ENCODE data around the gene DGKE.
A peak's percentile ranks its signal among the peaks of the same experiment; 100 is the strongest.

DGKE gene

DNA sequence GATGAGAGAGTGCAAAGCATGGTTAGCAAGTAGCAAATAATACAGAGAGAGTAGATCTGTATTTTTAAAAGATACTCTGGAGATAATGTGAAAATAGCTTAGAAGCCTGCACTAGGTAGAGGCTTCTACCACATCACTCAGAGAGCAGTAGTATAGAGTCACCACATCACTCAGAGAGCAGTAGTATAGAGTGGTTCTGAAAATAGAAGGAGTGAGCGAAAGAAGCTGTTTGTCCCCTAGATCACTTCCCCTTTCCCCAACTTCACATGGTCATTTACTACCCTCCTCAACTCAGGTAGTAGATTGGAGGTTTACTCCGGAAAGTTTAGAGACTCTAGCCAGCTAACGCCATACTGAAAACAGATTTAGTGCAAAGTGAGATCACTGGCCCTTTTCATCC, 17.1 kb downstream of the DGKE start:
- no peak for DNase-seq

DNA sequence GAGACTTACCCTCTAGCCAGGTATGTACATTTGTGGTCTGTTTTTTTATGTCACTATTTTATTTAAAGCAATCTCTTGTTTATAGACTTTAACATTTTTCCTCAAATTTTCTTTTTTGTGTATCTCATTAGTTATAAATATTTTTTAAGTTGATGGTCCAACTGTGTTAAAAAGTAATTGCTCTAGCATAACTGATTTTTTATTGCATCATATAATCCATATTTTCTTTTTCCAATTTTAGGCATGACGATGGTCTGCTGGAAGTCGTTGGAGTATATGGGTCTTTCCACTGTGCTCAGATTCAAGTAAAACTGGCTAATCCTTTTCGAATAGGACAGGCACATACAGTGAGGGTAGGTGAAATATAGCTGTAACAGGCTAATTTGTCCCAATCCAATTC, 27.9 kb downstream of the DGKE start:
- no peak for DNase-seq

DNA sequence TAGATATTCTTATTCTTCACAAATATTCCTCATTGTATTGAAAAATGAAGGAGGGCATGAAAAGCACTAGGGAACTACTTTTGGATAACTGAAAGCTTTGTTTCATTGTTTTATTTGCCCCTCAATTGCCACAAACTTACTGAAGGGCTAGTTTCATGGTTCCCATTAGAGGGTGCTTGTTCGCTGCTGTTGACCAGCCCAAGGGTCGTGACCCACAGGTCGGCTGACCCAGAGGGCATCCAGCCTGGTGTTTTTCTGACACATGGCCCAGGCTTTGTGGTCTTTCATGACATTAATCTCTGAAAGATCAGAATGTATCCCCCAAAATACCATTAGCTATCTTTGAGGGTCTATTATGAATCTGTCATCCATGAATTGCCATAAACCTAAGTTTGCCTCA, 30.0 kb downstream of the DGKE start:
- no peak for DNase-seq

DNA sequence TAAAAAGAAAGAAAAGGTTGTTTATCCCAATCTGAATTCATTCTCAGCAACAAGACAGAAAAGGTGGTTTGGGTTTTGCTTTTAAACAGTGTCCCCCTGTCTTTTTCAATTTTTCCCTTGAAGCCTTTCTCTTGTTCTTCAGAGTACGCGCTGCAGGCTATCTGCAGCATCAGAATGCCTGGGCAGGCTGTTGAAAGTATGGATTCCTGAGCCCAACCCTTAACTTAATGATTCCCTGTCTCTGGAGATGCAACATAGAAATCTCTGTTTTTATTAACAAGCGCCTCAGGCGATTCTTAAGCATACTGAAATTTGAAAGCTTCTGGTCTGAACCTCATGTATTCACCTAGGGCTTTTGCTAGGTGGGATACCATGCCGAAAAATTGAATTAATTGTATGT, 32.1 kb downstream of the DGKE start:
- DNase-seq, result no peak

DNA sequence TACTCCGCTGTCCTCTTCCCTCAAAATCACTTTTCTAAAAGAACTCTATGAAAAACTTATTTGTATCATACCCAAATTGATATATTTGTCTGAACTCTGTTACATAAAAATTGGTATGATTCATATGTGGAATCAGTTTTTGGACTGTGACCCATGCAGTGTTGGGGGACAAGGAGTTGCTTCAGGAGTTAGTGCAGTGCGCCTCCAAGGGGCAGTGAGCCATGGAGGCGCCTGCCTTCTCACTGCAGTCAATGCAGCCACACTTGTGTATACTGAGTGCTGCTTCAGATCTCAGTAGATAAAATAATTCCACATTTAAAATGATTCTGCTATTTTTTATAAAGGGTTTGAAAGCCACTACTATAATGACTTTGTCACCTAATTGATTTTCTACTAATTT, 32.5 kb downstream of the DGKE start:
- DNase-seq, result no peak

DNA sequence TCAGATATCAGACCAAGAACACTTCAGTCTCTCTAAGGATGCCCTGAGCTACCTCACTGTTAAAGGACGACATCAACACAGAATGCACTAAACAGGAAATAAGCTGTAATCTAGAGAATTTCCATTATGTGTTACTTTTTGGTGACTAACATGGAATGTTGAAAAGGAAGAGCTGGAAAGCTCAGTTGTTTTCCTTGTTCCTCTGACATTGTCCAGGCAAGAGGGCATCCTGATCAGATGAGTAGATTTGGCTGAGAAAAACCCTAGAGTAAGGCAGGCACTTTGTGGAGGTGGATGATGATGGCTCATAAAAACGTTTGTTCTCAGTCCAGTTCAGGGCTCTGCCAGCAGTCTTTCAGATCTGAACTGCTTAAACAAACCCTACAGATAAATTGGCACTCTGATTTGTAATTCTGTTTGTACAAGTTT, 34.0 kb downstream of the DGKE start:
- no peak for DNase-seq

DNA sequence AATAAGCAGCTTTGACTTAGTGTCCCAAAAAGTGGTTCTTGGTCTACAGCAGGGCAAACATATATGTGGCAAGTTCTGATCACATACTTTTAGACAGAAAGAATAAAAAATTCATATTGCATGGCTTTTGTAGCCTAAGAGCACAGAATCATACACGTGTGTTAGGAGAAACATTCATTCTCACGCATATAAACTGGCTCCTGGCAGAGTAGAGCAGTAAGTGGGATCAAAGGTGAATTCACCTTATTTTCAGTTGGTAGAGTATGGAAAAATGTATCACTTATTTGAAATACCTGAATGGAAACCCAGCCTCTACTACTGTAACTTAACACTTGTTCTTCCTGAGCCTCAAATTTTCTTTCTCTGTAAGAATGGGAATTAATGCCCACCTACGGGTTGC, 34.8 kb downstream of the DGKE start:
- DNase-seq, result no peak

DNA sequence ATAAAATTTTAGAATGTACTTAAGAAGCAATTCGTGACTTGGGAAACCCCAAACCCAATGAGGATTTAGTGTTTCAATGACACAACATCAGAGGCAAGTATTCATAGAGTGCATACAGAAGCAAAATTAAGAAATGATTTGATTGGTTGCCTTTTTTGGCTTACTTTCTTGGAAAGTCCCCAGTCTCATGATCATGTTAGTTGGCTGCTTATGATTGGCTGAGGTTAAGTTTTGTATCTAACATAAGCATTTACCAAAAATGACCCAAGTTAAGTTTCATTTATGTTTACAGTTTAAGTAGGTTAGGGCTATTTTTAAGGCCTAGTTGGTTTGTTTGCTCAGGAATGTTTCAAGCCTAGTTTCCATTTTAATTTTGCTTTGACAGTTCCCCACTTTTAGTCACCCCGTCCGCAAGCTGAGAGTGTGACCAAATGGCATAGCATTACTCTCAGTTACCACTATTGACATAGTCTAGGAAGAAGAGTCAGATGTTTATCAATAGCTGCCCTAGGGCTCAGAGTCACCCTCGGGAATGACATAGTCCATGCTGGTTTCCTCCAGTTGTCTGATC, 36.2 kb downstream of the DGKE start:
- DNase-seq, result no peak

DNA sequence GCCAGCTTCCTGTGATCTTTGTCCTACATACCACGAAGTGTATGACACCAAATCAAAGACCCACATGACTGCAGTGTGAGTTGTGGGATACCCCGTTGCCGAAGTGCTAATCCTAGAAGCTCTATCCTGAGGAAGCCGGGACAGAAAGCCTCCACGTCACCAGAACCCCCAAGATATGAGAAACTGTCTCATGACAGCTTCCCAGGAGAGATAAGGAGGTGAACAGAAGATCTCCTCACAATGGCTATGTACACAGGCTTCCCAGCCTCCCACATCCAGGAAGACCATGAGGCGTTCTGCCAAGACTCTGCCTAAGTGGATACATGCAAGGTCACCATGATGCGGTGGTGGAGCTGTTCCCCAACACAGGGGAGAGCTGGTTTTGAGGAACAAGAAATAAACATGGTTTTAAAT, 42.8 kb downstream of the DGKE start:
- DNase-seq, result no peak

DNA sequence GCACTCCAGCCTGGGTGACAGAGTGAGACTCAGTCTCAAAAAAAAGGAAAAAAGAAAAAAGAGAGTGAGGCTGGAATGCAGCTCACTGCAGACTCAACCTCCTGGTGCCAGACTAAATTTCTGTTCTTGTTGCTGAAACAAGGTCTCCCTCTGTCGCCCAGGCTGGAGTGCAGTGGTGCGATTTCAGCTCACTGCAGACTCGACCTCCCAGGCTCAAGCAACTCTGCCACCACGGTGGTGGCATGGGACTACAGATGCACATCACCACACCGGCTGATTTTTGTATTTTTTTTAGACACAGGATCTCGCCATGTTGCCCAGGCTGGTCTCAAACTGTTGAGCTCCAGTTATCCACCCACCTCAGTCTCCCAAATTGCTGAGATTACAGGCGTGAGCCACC, 45.3 kb downstream of the DGKE start:
- no peak for DNase-seq

DNA sequence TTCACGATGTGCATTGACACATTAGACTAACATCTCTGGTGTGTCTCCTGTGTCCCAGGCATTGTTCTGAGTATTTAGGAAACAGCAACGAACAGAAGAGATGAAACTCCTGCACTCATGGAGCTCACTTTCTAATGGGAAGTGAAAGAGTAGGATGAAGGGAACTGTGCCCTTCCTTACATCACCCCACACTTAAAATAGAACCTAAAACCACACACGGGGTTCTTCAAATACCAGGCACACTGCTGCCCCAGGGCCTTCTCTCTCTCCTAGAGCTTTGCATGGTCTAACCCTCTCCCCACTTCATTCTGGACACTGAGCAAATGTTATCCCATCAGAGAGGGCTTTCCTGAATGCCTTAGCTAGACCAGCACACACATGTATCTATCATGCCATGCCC, 46.2 kb downstream of the DGKE start:
- no peak for DNase-seq

DNA sequence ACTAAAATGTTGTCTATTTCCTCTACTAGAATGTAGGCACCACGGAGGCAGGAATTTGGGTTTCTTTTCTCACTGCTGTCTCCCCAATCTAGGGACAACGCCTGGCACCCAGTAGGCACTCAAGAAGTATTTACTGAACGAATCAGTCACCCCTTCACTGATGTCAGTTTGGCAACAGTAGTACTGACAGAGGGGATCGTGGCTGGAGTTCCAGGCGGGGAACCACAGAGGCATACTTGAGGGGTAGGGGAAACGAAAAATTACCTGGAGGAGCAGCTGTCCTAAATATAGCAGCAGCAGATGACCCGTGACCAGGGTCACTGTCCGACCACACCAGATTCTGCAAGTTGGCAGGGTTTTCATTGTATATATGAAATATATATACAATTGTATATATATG, 46.6 kb downstream of the DGKE start:
- DNase-seq, result no peak

DNA sequence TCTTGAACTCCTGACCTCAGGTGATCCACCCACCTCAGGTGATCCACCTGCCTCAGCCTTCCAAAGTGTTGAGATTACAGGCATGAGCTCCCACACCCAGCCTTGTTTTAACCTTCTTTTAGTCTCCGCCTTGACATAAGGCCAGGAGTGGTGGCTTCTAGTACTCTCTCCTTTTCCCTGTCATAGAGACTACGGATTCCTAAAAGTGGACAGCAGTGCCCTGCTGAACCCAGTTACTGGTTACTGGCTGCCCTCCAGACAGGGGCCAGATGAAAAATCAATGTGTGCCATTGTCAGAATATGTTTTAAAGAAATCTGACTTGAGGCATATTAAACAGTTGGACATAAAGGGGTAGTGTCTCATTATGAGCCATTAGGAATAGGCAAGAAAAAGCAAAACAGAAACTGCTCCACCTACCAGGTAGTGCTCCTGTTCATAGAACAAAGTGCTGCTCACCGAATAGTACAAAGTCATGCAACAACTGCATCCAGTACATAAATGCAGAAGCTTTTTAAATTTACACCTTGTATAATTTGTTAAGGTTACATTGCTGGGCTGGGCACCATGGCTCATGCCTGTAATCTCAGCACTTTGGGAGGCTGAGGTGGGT, 47.8 kb downstream of the DGKE start:
- DNase-seq, result no peak

DNA sequence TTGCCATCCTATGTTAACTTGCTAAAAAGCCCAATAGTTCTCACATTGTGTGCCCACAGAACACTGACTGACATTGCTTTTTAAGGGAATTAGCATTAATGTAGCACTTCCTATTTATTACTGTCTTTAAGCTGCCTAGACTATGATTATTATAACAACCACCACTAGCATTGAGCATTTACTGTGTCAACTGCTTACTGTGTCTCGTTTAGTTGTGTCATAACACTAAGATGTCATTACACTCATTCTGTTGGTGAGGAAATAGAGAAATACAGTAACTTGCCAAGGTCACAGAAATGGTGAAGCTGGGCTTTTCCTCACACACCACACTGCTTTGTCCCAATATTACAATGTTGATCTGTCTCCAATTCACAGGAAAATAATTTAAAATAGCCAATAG, 49.7 kb downstream of the DGKE start:
- DNase-seq, result no peak

DNA sequence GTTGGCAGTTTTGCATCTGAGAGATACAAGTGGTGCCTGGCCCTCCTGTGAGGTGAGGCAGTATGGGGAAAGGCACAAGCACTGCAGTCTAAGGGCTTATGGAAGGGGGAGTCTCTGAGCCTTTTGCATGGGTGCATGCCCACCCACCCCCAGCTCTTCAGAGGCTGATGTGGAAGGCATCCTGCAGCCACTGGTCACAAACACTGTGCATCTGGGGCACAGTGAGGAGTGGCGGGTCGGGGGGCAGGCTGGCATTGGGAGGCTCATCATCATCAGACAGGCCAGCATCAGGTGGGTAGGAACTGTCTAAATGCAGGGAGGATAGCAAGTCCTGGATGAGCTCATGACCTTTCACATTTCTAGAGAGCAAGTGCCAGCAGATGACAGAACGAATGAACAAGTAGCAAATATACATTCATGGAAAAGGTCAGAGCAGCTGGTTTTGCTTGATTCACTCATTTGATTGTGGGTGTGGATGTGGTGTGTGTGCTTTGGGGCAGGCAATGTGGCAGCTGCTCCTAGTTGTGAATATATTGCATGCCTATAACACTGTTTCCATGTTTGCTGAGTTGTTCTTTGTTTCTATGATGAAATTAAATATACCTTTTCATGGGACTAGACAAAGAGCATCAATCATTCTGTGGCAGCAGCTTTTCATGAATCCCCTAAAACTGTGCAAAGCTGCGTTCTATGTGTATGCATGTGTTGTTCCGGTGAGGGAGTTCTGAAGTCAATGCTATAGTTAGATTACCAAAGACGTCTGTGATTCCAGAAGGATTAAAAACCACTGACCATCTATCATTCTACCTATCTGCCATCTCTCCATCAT, 50.7 kb downstream of the DGKE start:
- peak; percentile 24 for DNase-seq

DNA sequence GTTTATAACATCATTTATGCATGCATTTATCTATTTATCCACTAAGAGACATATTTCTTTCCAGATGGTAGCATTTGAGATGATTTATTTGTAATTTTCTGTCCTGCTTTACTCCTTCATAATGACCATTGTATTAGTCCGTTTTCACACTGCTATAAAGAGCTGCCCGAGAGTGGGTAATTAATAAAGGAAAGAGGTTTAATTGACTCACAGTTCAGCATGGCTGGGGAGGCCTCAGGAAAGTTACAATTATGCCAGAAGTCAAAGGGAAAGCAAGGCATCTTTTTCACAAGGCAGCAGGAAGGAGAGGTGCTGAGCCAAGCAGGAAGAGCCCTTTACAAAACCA, 51.3 kb downstream of the DGKE start:
- DNase-seq, result no peak

DNA sequence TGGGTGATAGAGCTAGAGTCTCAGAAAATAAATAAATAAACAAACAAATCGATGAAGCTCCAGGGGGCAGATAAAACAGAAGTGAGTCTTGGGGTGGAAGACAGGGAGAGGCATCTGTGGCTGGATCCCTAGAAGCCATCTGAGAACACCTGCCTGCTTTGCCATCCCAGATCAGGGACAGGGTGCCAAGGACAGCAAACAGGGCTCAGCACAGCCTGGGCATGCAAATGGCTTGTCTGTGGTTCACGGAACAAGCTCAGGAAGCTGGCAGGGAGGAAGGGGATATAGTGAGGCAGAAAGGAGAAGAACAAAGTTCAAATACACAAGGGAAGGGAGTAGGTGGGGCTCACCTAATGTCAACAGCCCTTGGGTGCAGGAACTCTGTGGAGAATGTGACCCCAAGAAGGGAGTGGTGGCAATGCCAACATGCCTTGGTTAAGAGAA, 52.4 kb downstream of the DGKE start:
- DNase-seq, result no peak

DNA sequence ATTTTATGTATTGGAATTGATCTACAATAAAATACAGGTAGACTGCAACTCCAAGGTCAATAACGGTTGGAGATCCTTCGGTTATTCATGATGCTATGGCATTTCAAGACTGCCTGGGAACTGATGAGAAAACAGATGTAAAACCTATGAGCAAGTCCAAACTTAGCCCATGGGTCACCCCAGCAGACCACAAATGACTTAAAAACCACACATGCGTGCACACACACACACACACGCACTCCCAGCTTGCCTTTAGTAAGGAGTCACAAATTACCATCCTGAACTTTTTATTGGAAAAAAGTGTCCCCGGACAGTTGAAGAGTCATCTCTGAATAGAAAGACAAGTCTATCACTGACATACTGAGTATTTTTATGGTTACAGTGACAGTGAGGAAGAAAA, 53.2 kb downstream of the DGKE start:
- no peak for DNase-seq

DNA sequence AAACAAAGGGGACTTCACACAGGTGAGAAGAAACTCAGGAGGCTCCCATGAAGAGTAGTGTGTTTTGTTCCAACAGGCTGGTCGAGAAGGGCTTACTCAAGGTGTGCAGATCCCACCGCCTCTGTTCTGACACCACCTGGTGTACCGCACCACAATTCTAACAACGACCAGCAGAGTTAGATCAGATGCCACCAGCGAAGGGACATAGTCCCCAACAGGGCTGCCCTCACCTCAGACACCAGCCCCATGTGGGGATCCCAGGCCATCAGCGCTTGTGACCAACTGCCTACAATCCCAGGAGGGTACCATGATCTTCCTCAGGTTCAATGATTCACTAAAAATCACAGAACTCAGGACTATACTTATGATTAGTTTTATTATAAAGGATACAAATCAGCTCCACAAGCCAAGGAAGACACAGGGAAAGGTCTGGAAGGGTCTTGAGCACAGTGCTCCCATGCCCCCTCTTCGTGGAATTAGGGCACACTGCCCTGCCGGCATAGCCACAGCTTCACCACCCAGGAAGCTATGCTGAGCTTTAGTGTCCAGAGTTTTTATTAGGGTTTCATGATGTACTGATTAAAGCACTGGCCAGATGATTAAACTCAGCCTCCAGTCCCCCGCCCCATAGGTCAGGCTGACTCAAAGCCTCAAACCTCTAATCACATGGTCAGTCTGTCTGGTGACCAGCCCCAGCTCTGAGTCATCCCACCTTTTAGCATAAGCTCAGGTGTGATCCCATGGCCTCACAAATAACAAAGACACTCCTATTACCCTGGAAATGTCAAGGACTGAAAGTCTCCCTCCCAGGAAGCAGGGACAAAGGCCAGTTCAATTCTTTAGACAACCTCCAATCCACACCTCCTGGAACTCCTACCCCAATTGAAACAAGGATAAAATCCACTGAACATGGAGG, 53.9 kb downstream of the DGKE start:
- no peak for DNase-seq

DNA sequence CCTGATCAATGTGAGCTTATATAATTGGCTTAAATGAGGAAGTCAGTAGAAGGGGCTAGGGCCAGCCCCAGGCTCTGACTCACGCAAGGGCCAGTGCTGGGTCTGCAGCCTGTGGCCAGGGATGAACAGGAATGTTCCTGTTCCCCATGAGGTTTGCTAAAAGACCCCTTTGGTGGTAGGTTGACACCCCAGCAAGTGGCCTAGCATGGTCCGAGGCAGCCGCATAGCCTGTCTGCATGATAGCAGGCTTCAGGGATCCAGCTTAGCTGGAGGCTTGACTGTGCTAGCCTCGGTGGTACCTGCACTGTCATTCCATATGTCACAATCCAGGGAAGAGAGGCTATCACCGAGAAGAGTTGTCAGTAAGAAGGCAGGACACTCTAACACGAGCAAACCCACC, 56.4 kb downstream of the DGKE start:
- DNase-seq, result no peak

DNA sequence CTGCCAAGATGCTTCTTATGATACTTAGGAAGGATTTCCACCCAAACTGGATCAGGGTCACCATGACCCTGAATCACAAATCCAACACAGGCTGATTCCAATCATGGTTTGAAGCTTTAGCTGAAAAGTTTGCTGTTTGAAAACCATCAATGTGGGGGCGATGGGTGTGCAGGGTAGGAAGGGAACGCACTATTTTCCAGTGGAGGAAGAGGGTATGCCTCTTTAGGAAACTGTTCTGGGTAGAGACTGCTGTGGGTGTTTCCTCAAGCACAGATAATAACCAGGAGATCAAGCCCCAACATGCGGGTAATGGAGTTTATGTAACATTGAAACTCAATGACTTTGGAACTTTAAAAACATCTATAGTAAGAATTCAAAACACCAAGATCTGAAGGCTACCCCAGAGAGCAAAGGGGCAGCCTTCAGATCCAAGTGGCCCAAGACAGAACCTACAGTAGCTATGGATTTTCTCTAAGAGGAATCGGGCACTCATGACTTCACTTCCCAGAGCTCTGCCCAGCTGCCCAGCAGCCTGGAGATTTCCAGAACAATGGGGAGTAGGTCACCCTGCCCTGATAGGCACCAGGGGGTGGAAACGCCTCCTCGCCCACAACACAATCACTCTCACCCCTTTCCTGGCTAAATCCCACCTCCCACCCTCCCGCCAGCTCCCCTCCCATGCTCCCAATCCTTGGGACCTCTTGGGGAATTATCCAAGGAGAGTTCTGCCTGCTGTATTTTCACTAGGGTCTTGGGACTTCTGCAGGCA, 57.1 kb downstream of the DGKE start:
- DNase-seq, result no peak

DNA sequence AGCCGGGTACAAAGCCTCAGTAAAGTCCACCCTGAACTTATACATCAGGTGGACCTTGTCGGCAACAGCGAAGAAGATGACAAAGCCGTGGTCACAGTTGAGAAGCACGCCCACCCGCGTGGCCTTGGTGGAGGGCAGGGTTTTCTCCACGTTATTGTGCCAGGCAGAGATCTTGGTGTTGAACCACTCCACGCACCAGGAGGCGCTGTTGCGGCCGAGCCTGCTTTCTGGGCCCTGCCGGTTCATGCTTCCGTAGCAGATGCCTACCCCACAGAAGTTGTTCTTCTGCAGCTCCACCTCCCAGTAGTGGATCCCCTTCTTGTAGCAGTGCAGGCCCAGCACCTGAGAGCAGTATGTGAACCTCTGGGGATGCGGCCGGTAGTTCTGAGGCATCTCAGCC, 57.8 kb downstream of the DGKE start:
- DNase-seq, result no peak

DNA sequence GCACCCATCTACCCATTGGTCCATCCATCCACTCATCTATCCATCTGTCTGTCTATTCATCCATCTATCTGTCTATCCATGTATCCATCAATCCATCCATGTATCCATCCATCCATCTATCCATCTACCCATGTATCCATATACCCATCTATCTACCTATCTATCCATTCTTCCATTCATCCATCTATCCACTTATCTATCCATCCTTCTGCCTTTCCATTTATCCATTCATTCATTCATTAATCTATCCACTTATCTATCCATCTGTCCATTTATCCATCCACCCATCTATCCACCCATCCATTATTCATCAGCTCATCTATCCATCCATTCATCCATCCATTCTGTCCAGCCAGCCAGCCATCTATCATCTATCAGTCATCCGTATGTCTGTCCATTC, 58.4 kb downstream of the DGKE start:
- DNase-seq, result no peak

All from NCI-H345 (cell line).